GM12878 (cell line): ENCODE measurements around the gene KCTD17.

ENCODE experiments used
- CTCF ChIP-seq, 3 experiments: IDR thresholded peaks in 2 of 3; conservative IDR thresholded peaks in 1 of 3; 2 replicates each; pipeline ENCODE4 v1.5.1; 2011; ENCODE audit warnings: low read depth in 3 of 3, low read length in 3 of 3, mild to moderate bottlenecking in 3 of 3, control low read depth in 2 of 3, moderate library complexity in 2 of 3, inconsistent platforms in 1 of 3, mixed read lengths in 1 of 3; ENCODE audit not compliant: control insufficient read depth in 2 of 3, insufficient read depth in 1 of 3; ENCODE audit errors: extremely low read depth in 1 of 3
- FOXK2 ChIP-seq: fragments of 450-650 bp; IDR thresholded peaks from 2 replicates; pipeline ENCODE4 v1.6.1; 2017; ENCODE audit warnings: mild to moderate bottlenecking, moderate library complexity
- FOXM1 ChIP-seq: IDR thresholded peaks from 2 replicates; pipeline ENCODE4 v1.6.1; 2012; ENCODE audit warnings: low read depth, mild to moderate bottlenecking, inconsistent platforms, low read length, moderate library complexity
- MAX ChIP-seq: IDR thresholded peaks from 2 replicates; pipeline ENCODE4 v1.6.1; 2012; ENCODE audit warnings: low read depth, low read length, improper control_type of control experiment
- MXI1 ChIP-seq: fragments of 150-350 bp; IDR thresholded peaks from 2 replicates; pipeline ENCODE4 v1.6.1; 2011; ENCODE audit warnings: low read depth, mild to moderate bottlenecking, inconsistent platforms, low read length, improper control_type of control experiment
- NFIC ChIP-seq: IDR thresholded peaks from 2 replicates; pipeline ENCODE4 v1.6.1; 2012; ENCODE audit warnings: low read depth, mild to moderate bottlenecking, inconsistent platforms, low read length, moderate library complexity
- POLR2AphosphoS5 ChIP-seq: IDR thresholded peaks from 2 replicates; pipeline ENCODE4 v1.6.1; 2011; ENCODE audit warnings: mild to moderate bottlenecking, low read length, inconsistent platforms
- SIN3A ChIP-seq: IDR thresholded peaks from 2 replicates; pipeline ENCODE4 v1.6.1; 2012; ENCODE audit warnings: low read depth, low read length, improper control_type of control experiment
- SMAD5 ChIP-seq: IDR thresholded peaks from 2 replicates; pipeline ENCODE4 v1.6.1; 2016; ENCODE audit warnings: antibody characterized with exemption, low read depth
- USF1 ChIP-seq: IDR thresholded peaks from 2 replicates; pipeline ENCODE4 v1.6.1; 2011; ENCODE audit warnings: borderline replicate concordance, low read depth, mild to moderate bottlenecking, moderate library complexity, mixed read lengths, low read length; ENCODE audit not compliant: insufficient read depth; ENCODE audit errors: extremely low read length
- YY1 ChIP-seq: IDR thresholded peaks from 2 replicates; pipeline ENCODE4 v1.6.1; 2011; ENCODE audit warnings: low read depth, mild to moderate bottlenecking, low read length
- ZNF207 ChIP-seq: fragments of 450-650 bp; IDR thresholded peaks from 2 replicates; pipeline ENCODE4 v1.6.1; 2014; ENCODE audit warnings: antibody characterized with exemption, mild to moderate bottlenecking, borderline replicate concordance

- TF ChIP-seq FOXM1 (no peak), YY1 (no peak), CTCF (IDR thresholded peaks at IDR 0.05 in 2 of 3, conservative IDR thresholded peaks at IDR 0.05 in 1 of 3; ENCODE audit: control insufficient read depth in 2 of 3, extremely low read depth in 1 of 3, insufficient read depth in 1 of 3, low read depth in 3 of 3, low read length in 3 of 3) (no peak), POLR2AphosphoS5 (no peak), FOXK2 (no peak), SIN3A (no peak), MXI1 (no peak), MAX (no peak), NFIC (no peak), USF1 (no peak), ZNF207 (no peak), SMAD5 (no peak)
Observed at GRCh38 chr22:37002633-37003032, 48.9 kb upstream of the KCTD17 start.
